MM.1S (cell line): ENCODE measurements around the gene FBXL19.

Source experiments
- EZH2 ChIP-seq: fragments of 300-600 bp; sonication (generic); optimal IDR thresholded peaks from 2 replicates; pipeline ENCODE3; 2017; ENCODE audit warnings: low read depth, mild to moderate bottlenecking, antibody characterized with exemption, low read length, mixed read lengths
- EZH2phosphoT487 ChIP-seq: fragments of 300-600 bp; sonication (generic); IDR thresholded peaks from 2 replicates; pipeline ENCODE4 v1.6.1; 2018; ENCODE audit warnings: antibody characterized with exemption, low read length
- TF ChIP-seq, protein P1 (sequence below): fragments of 300-600 bp; sonication (generic); IDR thresholded peaks from 2 replicates; pipeline ENCODE4 v1.5.1; 2016; ENCODE audit warnings: antibody characterized with exemption, low read length, mixed read lengths

DNA sequence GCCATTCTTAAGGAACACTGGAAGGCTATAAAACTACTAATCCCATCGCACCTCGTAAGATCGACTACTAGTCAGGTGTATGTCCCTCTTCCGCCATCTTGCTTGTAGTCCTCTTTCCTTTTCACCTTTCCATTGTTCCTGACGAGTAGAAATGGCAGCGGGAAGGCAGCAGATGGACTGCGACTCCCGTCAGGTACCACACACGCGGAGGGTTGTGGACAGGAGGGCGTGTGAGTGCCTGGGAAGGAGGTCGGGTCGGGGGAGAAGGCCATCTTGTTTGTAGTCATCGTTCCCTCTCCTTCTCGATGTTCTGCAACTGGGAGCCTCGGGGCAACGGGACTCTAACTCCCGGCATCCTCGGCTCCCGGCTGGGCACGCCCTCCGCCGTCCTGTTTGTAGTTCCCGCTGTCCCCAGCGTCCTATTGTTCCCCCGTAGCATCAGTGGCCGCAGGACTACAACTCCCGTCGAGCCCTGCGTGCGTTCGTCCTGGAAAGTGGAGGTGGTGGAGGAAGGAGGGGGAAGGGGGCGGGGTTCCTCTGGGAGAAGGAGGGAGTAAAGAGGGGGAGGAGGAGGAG, 324 bp upstream of the FBXL19 start:
- TF ChIP-seq, protein P1, sequence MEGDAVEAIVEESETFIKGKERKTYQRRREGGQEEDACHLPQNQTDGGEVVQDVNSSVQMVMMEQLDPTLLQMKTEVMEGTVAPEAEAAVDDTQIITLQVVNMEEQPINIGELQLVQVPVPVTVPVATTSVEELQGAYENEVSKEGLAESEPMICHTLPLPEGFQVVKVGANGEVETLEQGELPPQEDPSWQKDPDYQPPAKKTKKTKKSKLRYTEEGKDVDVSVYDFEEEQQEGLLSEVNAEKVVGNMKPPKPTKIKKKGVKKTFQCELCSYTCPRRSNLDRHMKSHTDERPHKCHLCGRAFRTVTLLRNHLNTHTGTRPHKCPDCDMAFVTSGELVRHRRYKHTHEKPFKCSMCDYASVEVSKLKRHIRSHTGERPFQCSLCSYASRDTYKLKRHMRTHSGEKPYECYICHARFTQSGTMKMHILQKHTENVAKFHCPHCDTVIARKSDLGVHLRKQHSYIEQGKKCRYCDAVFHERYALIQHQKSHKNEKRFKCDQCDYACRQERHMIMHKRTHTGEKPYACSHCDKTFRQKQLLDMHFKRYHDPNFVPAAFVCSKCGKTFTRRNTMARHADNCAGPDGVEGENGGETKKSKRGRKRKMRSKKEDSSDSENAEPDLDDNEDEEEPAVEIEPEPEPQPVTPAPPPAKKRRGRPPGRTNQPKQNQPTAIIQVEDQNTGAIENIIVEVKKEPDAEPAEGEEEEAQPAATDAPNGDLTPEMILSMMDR: no peak
- no peak for TF ChIP-seq EZH2
- TF ChIP-seq EZH2phosphoT487: no peak
